K562 (cell line): ENCODE results near the gene C1orf167. TPM values are rescaled to one million over a fixed set of nuclear protein-coding genes. Genes with fewer than 3 reads are reported as not detected.
A peak's percentile ranks its signal among the peaks of the same experiment; 100 is the strongest.

Source experiments
- CEBPZ ChIP-seq: fragments of 150-350 bp; IDR thresholded peaks from 2 replicates; pipeline ENCODE4 v1.6.1; 2014; ENCODE audit warnings: low read depth, mild to moderate bottlenecking, low read length, borderline replicate concordance
- CHD1 ChIP-seq: fragments of 200-600 bp; sonication (generic); IDR thresholded peaks from one replicate; pipeline ENCODE4 v1.6.1; 2012; ENCODE audit warnings: mild to moderate bottlenecking, moderate library complexity, low read length, inconsistent platforms
- DDX20 ChIP-seq: fragments of 450-650 bp; IDR thresholded peaks from 2 replicates; pipeline ENCODE4 v1.6.1; 2016; ENCODE audit warnings: missing genetic modification characterization, low read depth, mild to moderate bottlenecking, missing compliant biosample characterization, moderate library complexity
- FOXP1 ChIP-seq: sonication (generic); formaldehyde crosslinking; IDR thresholded peaks from 2 replicates; pipeline ENCODE4 v1.8.0; 2022; ENCODE audit warnings: mild to moderate bottlenecking, missing genetic modification reagents
- HMGN3 ChIP-seq: IDR thresholded peaks from 2 replicates; pipeline ENCODE4 v1.6.1; 2011; ENCODE audit warnings: borderline replicate concordance, low read depth, mild to moderate bottlenecking, mixed read lengths, low read length; ENCODE audit not compliant: insufficient read length; ENCODE audit errors: extremely low read depth
- KDM4B ChIP-seq, 2 experiments: fragments of 450-650 bp in 1 of 2; sonication (generic) in 1 of 2; IDR thresholded peaks; 2 replicates each; pipeline ENCODE4 v1.6.1; 2016 to 2017; ENCODE audit warnings: borderline replicate concordance in 2 of 2, antibody characterized with exemption in 1 of 2, low read depth in 1 of 2, mild to moderate bottlenecking in 1 of 2
- NFIX ChIP-seq: fragments of 250-450 bp; sonication (Bioruptor Pico); IDR thresholded peaks from 2 replicates; pipeline ENCODE4 v1.4.0; 2020; ENCODE audit warnings: low read depth, mild to moderate bottlenecking, moderate library complexity
- PML ChIP-seq: IDR thresholded peaks from 2 replicates; pipeline ENCODE4 v1.6.1; 2012; ENCODE audit warnings: low read length, inconsistent platforms
- POLR2A ChIP-seq: fragments of 450-650 bp; conservative IDR thresholded peaks from 2 replicates; pipeline ENCODE4 v1.6.1; 2016
- RREB1 ChIP-seq: fragments of 250-450 bp; sonication (Bioruptor Pico); IDR thresholded peaks from 2 replicates; pipeline ENCODE4 v1.4.0; 2020
- SRSF1 ChIP-seq: fragments of 200-400 bp; formaldehyde crosslinking; IDR thresholded peaks from 2 replicates; pipeline ENCODE4 v1.6.1; 2017; ENCODE audit warnings: mild to moderate bottlenecking, low read depth, low read length, moderate library complexity
- THRA ChIP-seq: fragments of 450-650 bp; IDR thresholded peaks from 2 replicates; pipeline ENCODE4 v1.6.1; 2017; ENCODE audit warnings: mild to moderate bottlenecking, moderate library complexity
- ZNF398 ChIP-seq: fragments of 250-450 bp; sonication (Bioruptor Pico); IDR thresholded peaks from 2 replicates; pipeline ENCODE4 v1.8.0; 2021; ENCODE audit warnings: moderate library complexity, mild to moderate bottlenecking, inconsistent platforms
- polyA plus RNA-seq, 8 experiments: library from polyadenylated mRNA; depleted of rRNA in 4 of 8; stranded (reverse) in 5 of 8; unstranded in 3 of 8; fragments of >200 nt; fragmentation: Nextera tagmentation in 2 of 8; fragmentation: Illumina TruSeq in 1 of 8; extraction: Ambion mirVana in 2 of 8; extraction: Trizol in 1 of 8; gene quantifications; 2 replicates each; pipeline versions ENCODE4 v1.2.1 to v1.2.3, GENCODE V29; 2011 to 2014; ENCODE audit warnings: inconsistent platforms in 1 of 8, missing spikeins in 1 of 8
- total RNA-seq, 7 experiments: library from RNA; depleted of rRNA in 6 of 7; stranded (reverse); fragments of >200 nt in 6 of 7; fragmentation: Illumina TruSeq in 2 of 7; extraction: Trizol in 2 of 7; gene quantifications; 2 replicates each; pipeline versions ENCODE4 v1.2.1 to v1.2.3, GENCODE V29; 2011 to 2021; ENCODE audit warnings: low replicate concordance in 1 of 7

Gene C1orf167
- total and polyA plus RNA-seq, 9 of the 15 experiments (the other 6 are each of a cell fraction or from before 2014, with no cell fraction given) = 0.22 to 0.86 (median 0.31) TPM; not detected in 2

GRCh38 chr1:11802973-11803885 lies 41.2 kb downstream of the C1orf167 start (continued):
- TF ChIP-seq PML = peak; percentile 71; the same call in 1 of the 2 replicates
- peak; percentile 81 for TF ChIP-seq POLR2A
- no peak for TF ChIP-seq ZNF398 (CRISPR knock-in tag)
- 0 out of 2 replicates have a peak, but pooled peaks have one; percentile 68 for TF ChIP-seq RREB1 (CRISPR knock-in tag)
- no peak for TF ChIP-seq THRA
- no peak for TF ChIP-seq SRSF1
- no peak for TF ChIP-seq CEBPZ
- 0 out of 4 replicates have a peak, but pooled peaks of 1 of the 2 experiments have one; percentile 64 for TF ChIP-seq KDM4B (IDR thresholded peaks at IDR 0.05; ENCODE audit: borderline replicate concordance in 2 of 2, low read depth in 1 of 2)
- TF ChIP-seq NFIX (CRISPR knock-in tag) = no peak
- peak; percentile 29 for TF ChIP-seq HMGN3
- peak; percentile 87 for TF ChIP-seq FOXP1 (CRISPR knock-in tag)
- no peak for TF ChIP-seq DDX20 (tag)
- peak; percentile 70 for TF ChIP-seq CHD1
